GM06990 (cell line): ENCODE measurements around the gene ESRRA.
A peak's percentile ranks its signal among the peaks of the same experiment; 100 is the strongest.

Experiments used
- DNase-seq: peaks from one replicate; pipeline ENCODE4 v3.0.0-alpha.2; 2011; ENCODE audit not compliant: insufficient read length; ENCODE audit errors: extremely low read depth
- H3K27me3 ChIP-seq: replicated peaks from 2 replicates; pipeline ENCODE4 v1.6.0; 2011; ENCODE audit warnings: low read length; ENCODE audit not compliant: control insufficient read depth, insufficient read depth
- H3K36me3 ChIP-seq: 2 replicates; pipeline ENCODE4 v1.5.1; 2011; ENCODE audit warnings: low read length; ENCODE audit not compliant: control insufficient read depth, insufficient read depth
- H3K4me3 ChIP-seq: replicated peaks from 2 replicates; pipeline ENCODE4 v1.5.1; 2011; ENCODE audit warnings: low read depth, mild to moderate bottlenecking, control low read depth, low read length
- TF ChIP-seq, protein P1 (sequence below): IDR thresholded peaks from 2 replicates; pipeline ENCODE4 v1.5.1; 2011; ENCODE audit warnings: low read length, control low read depth, mild to moderate bottlenecking, inconsistent platforms; ENCODE audit not compliant: insufficient read depth, poor library complexity, severe bottlenecking

Gene ESRRA

DNA sequence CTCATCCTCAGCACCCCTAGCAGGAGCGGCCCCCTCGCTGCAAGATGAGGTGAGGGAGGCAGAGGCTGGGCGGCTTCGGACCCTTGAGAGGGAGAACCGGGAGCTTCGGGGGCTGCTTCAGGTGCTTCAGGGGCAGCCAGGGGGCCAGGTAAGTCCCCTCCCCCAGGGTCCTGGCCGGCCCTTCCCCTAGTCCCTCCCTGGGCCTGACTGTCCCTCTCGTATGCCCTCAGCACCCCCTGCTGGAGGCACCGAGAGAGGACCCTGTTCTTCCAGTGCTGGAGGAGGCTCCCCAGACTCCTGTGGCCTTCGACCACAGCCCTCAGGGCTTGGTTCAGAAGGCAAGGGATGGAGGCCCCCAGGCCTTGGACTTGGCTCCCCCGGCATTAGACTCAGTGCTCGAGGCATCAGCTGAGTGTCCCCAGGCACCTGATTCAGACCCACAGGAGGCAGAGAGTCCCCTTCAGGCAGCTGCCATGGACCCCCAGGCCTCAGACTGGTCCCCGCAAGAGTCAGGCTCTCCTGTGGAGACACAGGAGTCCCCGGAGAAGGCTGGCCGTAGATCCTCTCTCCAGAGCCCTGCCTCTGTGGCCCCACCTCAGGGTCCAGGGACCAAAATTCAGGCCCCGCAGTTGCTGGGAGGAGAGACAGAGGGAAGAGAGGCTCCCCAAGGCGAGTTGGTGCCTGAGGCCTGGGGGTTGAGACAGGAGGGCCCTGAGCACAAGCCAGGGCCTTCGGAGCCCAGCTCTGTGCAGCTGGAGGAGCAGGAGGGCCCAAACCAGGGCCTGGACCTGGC lies 38.6 kb downstream of the ESRRA start:
- Histone ChIP-seq H3K36me3 (peaks cover 26% of the 10 kb centered on the region), H3K4me3 (no peak overlapping the region), H3K27me3 (no peaks in the 10 kb centered on the region)
- DNase-seq, result no peak
- TF ChIP-seq, protein P1, sequence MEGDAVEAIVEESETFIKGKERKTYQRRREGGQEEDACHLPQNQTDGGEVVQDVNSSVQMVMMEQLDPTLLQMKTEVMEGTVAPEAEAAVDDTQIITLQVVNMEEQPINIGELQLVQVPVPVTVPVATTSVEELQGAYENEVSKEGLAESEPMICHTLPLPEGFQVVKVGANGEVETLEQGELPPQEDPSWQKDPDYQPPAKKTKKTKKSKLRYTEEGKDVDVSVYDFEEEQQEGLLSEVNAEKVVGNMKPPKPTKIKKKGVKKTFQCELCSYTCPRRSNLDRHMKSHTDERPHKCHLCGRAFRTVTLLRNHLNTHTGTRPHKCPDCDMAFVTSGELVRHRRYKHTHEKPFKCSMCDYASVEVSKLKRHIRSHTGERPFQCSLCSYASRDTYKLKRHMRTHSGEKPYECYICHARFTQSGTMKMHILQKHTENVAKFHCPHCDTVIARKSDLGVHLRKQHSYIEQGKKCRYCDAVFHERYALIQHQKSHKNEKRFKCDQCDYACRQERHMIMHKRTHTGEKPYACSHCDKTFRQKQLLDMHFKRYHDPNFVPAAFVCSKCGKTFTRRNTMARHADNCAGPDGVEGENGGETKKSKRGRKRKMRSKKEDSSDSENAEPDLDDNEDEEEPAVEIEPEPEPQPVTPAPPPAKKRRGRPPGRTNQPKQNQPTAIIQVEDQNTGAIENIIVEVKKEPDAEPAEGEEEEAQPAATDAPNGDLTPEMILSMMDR, result peak; percentile 21

DNA sequence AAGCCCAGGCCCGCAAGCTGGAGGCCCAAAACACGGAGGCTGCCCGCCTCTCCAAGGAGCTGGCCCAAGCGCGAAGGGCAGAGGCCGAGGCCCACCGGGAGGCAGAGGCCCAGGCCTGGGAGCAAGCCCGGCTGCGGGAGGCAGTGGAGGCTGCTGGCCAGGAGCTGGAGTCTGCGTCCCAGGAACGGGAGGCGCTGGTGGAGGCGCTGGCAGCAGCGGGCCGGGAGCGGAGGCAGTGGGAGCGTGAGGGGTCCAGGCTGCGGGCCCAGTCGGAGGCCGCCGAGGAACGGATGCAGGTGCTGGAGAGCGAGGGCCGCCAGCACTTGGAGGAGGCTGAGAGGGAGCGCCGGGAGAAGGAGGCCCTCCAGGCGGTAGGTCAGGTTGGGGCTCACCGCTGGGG lies 39.5 kb downstream of the ESRRA start:
- Histone ChIP-seq H3K4me3 (no peak overlapping the region), H3K27me3 (no peaks in the 10 kb centered on the region), H3K36me3 (peaks cover 30% of the 10 kb centered on the region)
- no peak for DNase-seq
- TF ChIP-seq, protein P1, result no peak

GRCh38 chr11:64347193-64347867 lies 42.0 kb downstream of the ESRRA start:
- no peak for DNase-seq
- Histone ChIP-seq H3K27me3 (no peaks in the 10 kb centered on the region), H3K36me3 (peaks cover 39% of the 10 kb centered on the region), H3K4me3 (no peak overlapping the region)
- TF ChIP-seq, protein P1, result no peak

DNA sequence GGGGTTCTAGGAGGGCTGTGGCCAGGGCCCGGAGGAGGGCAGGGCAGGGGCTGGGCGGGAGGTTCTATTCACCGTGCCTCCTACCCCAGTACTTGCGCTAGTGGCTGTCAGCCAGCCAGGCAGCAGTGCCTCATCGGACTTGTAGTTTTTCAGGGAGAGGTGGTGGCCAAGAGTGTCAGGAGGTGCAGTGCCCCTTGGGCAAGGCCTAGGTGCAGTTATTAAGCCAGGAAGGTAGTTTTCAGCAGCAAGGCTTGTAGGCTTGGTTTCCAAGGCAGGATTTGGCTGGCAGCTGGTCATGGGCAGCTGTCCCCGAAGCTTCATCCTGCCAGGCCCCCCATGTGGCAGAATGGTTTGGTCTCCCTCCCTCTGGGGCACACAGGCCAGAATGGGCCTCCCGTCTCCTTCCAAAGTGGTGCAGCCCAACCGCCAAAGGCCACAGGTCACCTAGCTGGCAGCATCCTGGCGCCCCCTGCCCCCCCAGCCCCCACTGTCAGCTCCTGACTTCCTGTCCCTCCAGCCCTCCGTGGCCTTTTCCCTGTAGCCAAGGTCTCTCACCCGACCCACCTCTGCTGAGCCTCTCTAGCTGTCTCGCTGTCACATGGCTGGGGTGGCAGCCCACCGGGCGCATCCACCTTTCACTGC lies 43.2 kb downstream of the ESRRA start:
- DNase-seq, result no peak
- TF ChIP-seq, protein P1, result no peak
- H3K27me3 ChIP-seq, result no peaks in the 10 kb centered on the region

DNA sequence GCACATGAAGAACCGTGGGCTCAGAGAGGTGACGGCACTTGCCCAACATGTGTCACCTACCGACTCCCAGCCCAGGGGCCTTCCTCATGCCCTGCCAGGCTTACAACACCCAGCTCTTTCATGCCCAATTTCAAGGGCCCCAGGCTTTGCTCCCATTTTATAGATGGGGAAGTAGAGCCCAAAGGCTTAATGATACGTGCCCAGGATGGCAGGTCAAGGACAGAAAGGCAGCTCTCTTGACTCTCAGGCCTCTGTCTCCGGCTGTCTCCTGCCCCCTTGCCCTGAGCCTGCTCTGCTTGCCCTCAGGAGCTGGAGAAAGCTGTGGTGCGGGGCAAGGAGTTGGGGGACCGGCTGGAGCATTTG lies 43.7 kb downstream of the ESRRA start:
- Histone ChIP-seq H3K4me3 (no peak overlapping the region), H3K36me3 (peaks cover 42% of the 10 kb centered on the region), H3K27me3 (no peaks in the 10 kb centered on the region)
- TF ChIP-seq, protein P1, result no peak
- DNase-seq, result no peak

More for the DNA sequence above, 43.2 kb downstream of the ESRRA start:
- H3K36me3 ChIP-seq, result peaks cover 43% of the 10 kb centered on the region
- no peak overlapping the region for H3K4me3 ChIP-seq
